Heart left ventricle (tissue), 13 donors: Measurements from ENCODE around the gene SEMA3B.
"Not testable (repeated sequence)": the region's sequence is repeated elsewhere in the genome, so short reads cannot be mapped to it uniquely, and the experiment has no call there.

ENCODE experiments used
- CTCF ChIP-seq, 12 donors: fragments of 200-600 bp; sonication (generic) in 4 of 12; IDR thresholded peaks; one replicate each; pipeline versions ENCODE4 v1.5.0 to v1.8.0; 2018 to 2022; ENCODE audit warnings: antibody characterized with exemption in 12 of 12, mild to moderate bottlenecking in 5 of 12
- POLR2A ChIP-seq, 2 donors: fragments of 450-650 bp; IDR thresholded peaks; one replicate each; pipeline ENCODE4 v1.6.1; 2017; ENCODE audit warnings: antibody characterized with exemption in 2 of 2, mild to moderate bottlenecking in 2 of 2, moderate library complexity in 2 of 2
- donor health status: ischemic (EF 13 %, LVEDD 7.1; RV severe dilation, severe dysfunction).
- donor health status: DM: no; HTN: yes; CAD: no.
- donor health status: DM: no; HTN: no; CAD: no.
- donor health status: ischemic (EF 25% LVEDD 6.9; RV normal size, moderate dysfunction).
- donor health status: ischemic (EF 25% LVEDD 5.7; RV mildly dilated, moderate dysfunction).
- donor health status: ischemic (EF 35%, LVEDD 5.7; RV mildly dilated, moderate dysfunction).
- donor health status: nonischemic (EF 11% LVEDD 7.7; RV severe dilation, severe dysfunction).
- donor health status: DM: yes; HTN: yes; CAD: no.
- donor health status: PGD.
- donor health status: ischemic (EF 29% LVEDD 5.4; RV normal size, mild dysfunction).
- donor health status: nonischemic (EF 23%, LVEDD 6.1; RV moderate dilation, normal function).

- not testable (repeated sequence) for TF ChIP-seq CTCF, POLR2A (IDR thresholded peaks at IDR 0.05)
Observed at GRCh38 chr3:50228184-50228763, 40.7 kb upstream of the SEMA3B start.
